ENCODE results near the gene SARDH.

- TF ChIP-seq CTCF (IDR thresholded peaks at IDR 0.05; ENCODE audit: borderline replicate concordance, extremely low read depth, low read length, poor library complexity, severe bottlenecking), result peak; percentile 67
- TF ChIP-seq EZH2 (IDR thresholded peaks at IDR 0.05; ENCODE audit: borderline replicate concordance, low read depth, low read length, severe bottlenecking), result no peak
Measured at GRCh38 chr9:133726401-133727276, 11.5 kb downstream of the SARDH start.
